Spleen (tissue), 11 donors: ENCODE measurements around the gene SLC43A1. TPM values are rescaled to one million over a fixed set of nuclear protein-coding genes. Genes with fewer than 3 reads are reported as not detected.

Experiments
- DNase-seq: peaks from one replicate; pipeline ENCODE4 v3.0.0-alpha.2; 2020
- H3K27ac ChIP-seq, 8 donors: fragments of 200-600 bp; sonication (generic) in 7 of 8; 1 replicate in 4 of 8; 2 replicates in 4 of 8; pipeline versions ENCODE4 v1.5.0 to v1.8.0; 2016 to 2021; ENCODE audit warnings: inconsistent platforms in 4 of 8, mild to moderate bottlenecking in 4 of 8, moderate library complexity in 1 of 8
- H3K27me3 ChIP-seq, 7 donors: fragments of 200-600 bp; sonication (generic) in 6 of 7; replicated peaks in 1 of 7; 1 replicate in 4 of 7; 2 replicates in 3 of 7; pipeline versions ENCODE4 v1.5.0 to v1.8.0; 2016 to 2021; ENCODE audit warnings: inconsistent platforms in 3 of 7, mild to moderate bottlenecking in 1 of 7
- H3K36me3 ChIP-seq, 6 donors: fragments of 200-600 bp; sonication (generic) in 5 of 6; 1 replicate in 4 of 6; 2 replicates in 2 of 6; pipeline versions ENCODE4 v1.5.0 to v1.8.0; 2016 to 2021; ENCODE audit warnings: inconsistent platforms in 2 of 6
- H3K4me1 ChIP-seq, 6 donors: fragments of 200-600 bp; sonication (generic) in 5 of 6; 1 replicate in 3 of 6; 2 replicates in 3 of 6; pipeline versions ENCODE4 v1.5.0 to v1.8.0; 2016 to 2021; ENCODE audit warnings: inconsistent platforms in 3 of 6
- H3K4me3 ChIP-seq, 8 donors: fragments of 200-600 bp; sonication (generic) in 7 of 8; 1 replicate in 4 of 8; 2 replicates in 4 of 8; pipeline versions ENCODE4 v1.5.0 to v1.8.0; 2016 to 2021; ENCODE audit warnings: inconsistent platforms in 4 of 8, mild to moderate bottlenecking in 4 of 8, moderate library complexity in 2 of 8
- H3K9me3 ChIP-seq, 8 donors: fragments of 200-600 bp; sonication (generic) in 7 of 8; 1 replicate in 4 of 8; 2 replicates in 4 of 8; pipeline versions ENCODE4 v1.5.0 to v1.8.0; 2016 to 2021; ENCODE audit warnings: inconsistent platforms in 4 of 8
- POLR2A ChIP-seq, 3 donors: fragments of 450-650 bp; IDR thresholded peaks; one replicate each; pipeline ENCODE4 v1.5.1; 2017; ENCODE audit warnings: antibody characterized with exemption in 3 of 3, mild to moderate bottlenecking in 1 of 3
- POLR2AphosphoS5 ChIP-seq, 3 donors: sonication (generic); formaldehyde crosslinking; IDR thresholded peaks; one replicate each; pipeline ENCODE4 v1.5.1; 2017; ENCODE audit warnings: antibody characterized with exemption in 3 of 3
- WGBS, 5 donors: extraction: QIAGEN DNeasy Blood & Tissue Kit in 3 of 5; methylation state at CpG; one replicate each; pipeline versions ENCODE4 v1.1.5 to v1.1.7; 2013 to 2018; 5-methylcytosine and 5-hydroxymethylcytosine counted together
- intact Hi-C: fragments of 100-400 bp; cut with DNase I; formaldehyde crosslinking; loops from one replicate; pipeline ENCODE4 v1.15.0; 2023; ENCODE audit warnings: low total_unique reads
- polyA plus RNA-seq, 3 donors: library from polyadenylated mRNA; stranded (reverse); fragments of 200-250 nt; gene quantifications; one replicate each; pipeline ENCODE4 v1.2.1, GENCODE V29; 2013
- total RNA-seq, 7 donors: library from RNA; depleted of rRNA in 3 of 7; stranded (reverse); fragments of >200 nt in 3 of 7; fragmentation: NEBNext Ultra II Directional in 4 of 7; extraction: Animal tissue kit (Norgen Biotek cat#: 25700) in 4 of 7; gene quantifications; one replicate each; pipeline versions ENCODE4 v1.1.0 to v1.2.1, GENCODE V29; 2016 to 2021
- TF ChIP-seq, protein P1 (sequence below), 11 experiments: fragments of 200-600 bp in 7 of 11; fragments of 450-650 bp in 4 of 11; sonication (generic) in 4 of 11; IDR thresholded peaks in 8 of 11; conservative IDR thresholded peaks in 3 of 11; 1 replicate in 7 of 11; 2 replicates in 4 of 11; pipeline versions ENCODE4 v1.4.0 to v1.8.0; 2016 to 2021; ENCODE audit warnings: antibody characterized with exemption in 11 of 11, inconsistent platforms in 4 of 11, mild to moderate bottlenecking in 1 of 11
- donor health status: healthy with polysubstance abuse.
- donor health status: DM: no; HTN: no; CAD: no; lungs with moderate emphysema.
- donor health status: DM: no; HTN: no; CAD: no.
- donor health status: Bipolar disorder and iron deficiency.
- donor health status: healthy.
- donor health status: DM: no; HTN: no; CAD: no.
- donor health status: DM: yes; HTN: yes; CAD: no.

The SLC43A1 gene
- total and polyA plus RNA-seq, 10 donors: 6.2 to 16.1 (median 10.8) TPM

DNA sequence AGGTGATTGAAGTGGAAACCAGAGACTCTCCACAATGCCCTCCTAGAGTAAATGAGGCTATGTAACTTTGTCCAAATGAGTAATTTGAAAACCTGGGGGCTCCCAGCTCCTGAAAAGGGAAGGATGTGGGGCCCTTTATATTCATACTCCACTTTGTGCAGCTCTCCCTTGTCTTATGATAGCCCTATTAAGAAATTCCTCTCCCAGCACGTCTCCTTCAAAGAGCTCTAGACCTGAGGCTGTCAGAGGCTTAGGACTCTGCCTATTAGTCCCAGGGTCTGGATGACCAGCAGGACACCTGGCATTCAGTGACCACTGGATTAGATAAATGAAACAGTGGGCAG lies 2.1 kb downstream of the SLC43A1 start:
- Histone ChIP-seq H3K4me3 (peak overlapping the region in 2 of 8 donors; percentile 90 to 97), H3K9me3 (no peaks in the 10 kb centered on the region), H3K36me3 (no peaks in the 10 kb centered on the region), H3K4me1 (peaks cover 3 to 52% (median 21%) of the 10 kb centered on the region in 6 donors), H3K27me3 (no peaks in the 10 kb centered on the region), H3K27ac (no peak overlapping the region)
- intact Hi-C loops: no loop called here
- 37 to 59% (median 48%) methylated on average over 1 of the region's 1 CpG for WGBS, 5 donors
- no peak for DNase-seq
- TF ChIP-seq, protein P1, sequence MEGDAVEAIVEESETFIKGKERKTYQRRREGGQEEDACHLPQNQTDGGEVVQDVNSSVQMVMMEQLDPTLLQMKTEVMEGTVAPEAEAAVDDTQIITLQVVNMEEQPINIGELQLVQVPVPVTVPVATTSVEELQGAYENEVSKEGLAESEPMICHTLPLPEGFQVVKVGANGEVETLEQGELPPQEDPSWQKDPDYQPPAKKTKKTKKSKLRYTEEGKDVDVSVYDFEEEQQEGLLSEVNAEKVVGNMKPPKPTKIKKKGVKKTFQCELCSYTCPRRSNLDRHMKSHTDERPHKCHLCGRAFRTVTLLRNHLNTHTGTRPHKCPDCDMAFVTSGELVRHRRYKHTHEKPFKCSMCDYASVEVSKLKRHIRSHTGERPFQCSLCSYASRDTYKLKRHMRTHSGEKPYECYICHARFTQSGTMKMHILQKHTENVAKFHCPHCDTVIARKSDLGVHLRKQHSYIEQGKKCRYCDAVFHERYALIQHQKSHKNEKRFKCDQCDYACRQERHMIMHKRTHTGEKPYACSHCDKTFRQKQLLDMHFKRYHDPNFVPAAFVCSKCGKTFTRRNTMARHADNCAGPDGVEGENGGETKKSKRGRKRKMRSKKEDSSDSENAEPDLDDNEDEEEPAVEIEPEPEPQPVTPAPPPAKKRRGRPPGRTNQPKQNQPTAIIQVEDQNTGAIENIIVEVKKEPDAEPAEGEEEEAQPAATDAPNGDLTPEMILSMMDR (IDR thresholded peaks at IDR 0.05 in 8 of 11, conservative IDR thresholded peaks at IDR 0.05 in 3 of 11): no peak
- TF ChIP-seq POLR2A (IDR thresholded peaks at IDR 0.05): no peak
- no peak for TF ChIP-seq POLR2AphosphoS5 (IDR thresholded peaks at IDR 0.05)

DNA sequence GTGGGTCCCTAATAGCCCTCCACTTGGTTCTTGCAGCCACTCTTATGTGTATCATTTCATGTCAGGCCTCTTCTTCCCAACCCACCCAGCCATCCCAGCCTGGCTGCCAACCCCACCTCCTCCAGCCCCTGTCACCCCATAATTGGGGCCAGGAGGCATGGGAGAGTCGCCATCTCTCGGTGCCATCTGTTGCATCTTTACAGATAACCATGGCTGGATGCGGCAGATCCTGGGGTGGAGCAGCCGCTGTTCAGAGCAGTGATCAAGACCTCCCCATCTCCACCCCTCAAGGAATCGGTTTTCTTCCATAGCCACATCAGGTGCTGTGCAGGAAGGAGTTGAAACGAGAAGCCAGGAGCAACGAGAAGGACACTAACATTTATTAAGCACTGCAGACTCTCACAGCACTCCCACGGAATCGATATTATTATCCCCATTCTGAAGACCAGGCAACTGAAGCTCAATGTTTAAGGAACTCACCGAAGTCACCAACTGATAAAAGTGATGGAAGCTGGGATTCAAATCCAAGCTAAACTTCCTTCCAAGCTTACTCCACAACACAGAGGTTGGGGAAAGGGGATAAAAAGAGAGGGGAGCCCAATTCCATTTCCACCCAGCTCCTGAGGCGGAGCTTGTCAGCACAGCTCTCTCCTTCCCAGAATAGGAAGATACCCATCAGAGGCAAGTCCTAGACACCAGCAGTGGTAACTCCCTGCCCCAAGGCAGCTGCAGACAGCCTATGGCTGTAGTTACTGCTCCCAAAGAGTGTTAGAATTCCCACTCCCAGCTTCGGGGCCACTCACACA lies 2.7 kb downstream of the SLC43A1 start:
- Histone ChIP-seq H3K27ac (no peak overlapping the region), H3K4me1 (peaks cover 3 to 52% (median 21%) of the 10 kb centered on the region in 6 donors)
- 88 to 93% (median 91%) methylated on average over 12 of the region's 12 CpGs for WGBS, 5 donors

DNA sequence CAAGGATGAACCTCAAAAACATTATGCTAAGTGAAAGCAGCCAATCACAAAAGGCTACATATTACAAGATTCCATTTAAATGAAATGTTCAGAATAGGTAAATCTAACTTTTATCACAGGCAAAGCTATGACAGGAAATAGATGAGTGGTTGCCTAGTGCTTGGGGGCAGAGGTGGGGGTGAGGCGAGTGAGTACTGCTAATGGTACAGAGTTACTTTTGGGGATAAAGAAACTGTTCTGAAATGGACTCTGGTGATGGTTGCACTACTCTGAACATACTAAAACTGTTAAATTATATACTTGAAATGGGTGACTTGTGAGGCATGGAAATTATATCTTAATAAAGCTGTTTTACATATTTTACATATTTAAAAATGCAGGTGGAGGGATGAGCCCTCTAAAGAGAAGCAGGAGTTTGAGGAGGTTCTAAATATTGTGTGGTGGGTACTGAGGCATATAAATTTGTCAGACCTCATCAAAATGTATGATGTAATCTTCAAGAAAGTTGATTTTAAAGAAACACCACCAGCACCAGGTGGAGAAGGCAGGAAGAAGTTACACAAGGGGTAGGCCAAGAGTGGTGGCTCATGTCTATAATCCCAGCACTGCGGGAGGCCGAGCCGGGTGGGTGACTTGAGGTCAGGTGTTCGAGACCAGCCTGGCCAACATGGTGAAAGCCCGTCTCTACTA lies 3.6 kb downstream of the SLC43A1 start:
- no peak overlapping the region for H3K27ac ChIP-seq
- no peak overlapping the region for H3K4me3 ChIP-seq
- WGBS, 5 donors: 67 to 89% (median 82%) methylated on average over 6 of the region's 6 CpGs
- H3K27me3 ChIP-seq: no peaks in the 10 kb centered on the region
- H3K4me1 ChIP-seq: peaks cover 3 to 52% (median 21%) of the 10 kb centered on the region in 6 donors
- H3K36me3 ChIP-seq: peaks cover 0 to 9% (median 0%) of the 10 kb centered on the region in 6 donors
- TF ChIP-seq POLR2AphosphoS5 (IDR thresholded peaks at IDR 0.05): no peak
- TF ChIP-seq POLR2A (IDR thresholded peaks at IDR 0.05): no peak
- TF ChIP-seq, protein P1 (IDR thresholded peaks at IDR 0.05 in 8 of 11, conservative IDR thresholded peaks at IDR 0.05 in 3 of 11): no peak
- intact Hi-C loops: no loop called here
- H3K9me3 ChIP-seq: no peaks in the 10 kb centered on the region
- DNase-seq: no peak

More for the DNA sequence above, 2.7 kb downstream of the SLC43A1 start:
- Histone ChIP-seq H3K4me3 (no peak overlapping the region), H3K27me3 (no peaks in the 10 kb centered on the region), H3K9me3 (no peaks in the 10 kb centered on the region), H3K36me3 (no peaks in the 10 kb centered on the region)
- intact Hi-C loops: no loop called here
- TF ChIP-seq, protein P1 (IDR thresholded peaks at IDR 0.05 in 8 of 11, conservative IDR thresholded peaks at IDR 0.05 in 3 of 11): no peak
- TF ChIP-seq POLR2A (IDR thresholded peaks at IDR 0.05) (no peak), POLR2AphosphoS5 (IDR thresholded peaks at IDR 0.05) (no peak)
- DNase-seq: no peak
